A673 (cell line): ENCODE measurements around the gene XPNPEP3.

Experiments
- EZH2 ChIP-seq: fragments of 200-600 bp; sonication (generic); IDR thresholded peaks from 2 replicates; pipeline ENCODE4 v1.6.1; 2017; ENCODE audit warnings: borderline replicate concordance, low read depth, mild to moderate bottlenecking, mixed read lengths, antibody characterized with exemption, low read length; ENCODE audit not compliant: poor library complexity, severe bottlenecking
- TF ChIP-seq, protein P1 (sequence below): fragments of 300-800, 200-600 bp; sonication (generic); conservative IDR thresholded peaks from 2 replicates; pipeline ENCODE4 v1.5.1; 2017; ENCODE audit warnings: low read depth, mild to moderate bottlenecking, antibody characterized with exemption, low read length, moderate library complexity, mixed read lengths

DNA sequence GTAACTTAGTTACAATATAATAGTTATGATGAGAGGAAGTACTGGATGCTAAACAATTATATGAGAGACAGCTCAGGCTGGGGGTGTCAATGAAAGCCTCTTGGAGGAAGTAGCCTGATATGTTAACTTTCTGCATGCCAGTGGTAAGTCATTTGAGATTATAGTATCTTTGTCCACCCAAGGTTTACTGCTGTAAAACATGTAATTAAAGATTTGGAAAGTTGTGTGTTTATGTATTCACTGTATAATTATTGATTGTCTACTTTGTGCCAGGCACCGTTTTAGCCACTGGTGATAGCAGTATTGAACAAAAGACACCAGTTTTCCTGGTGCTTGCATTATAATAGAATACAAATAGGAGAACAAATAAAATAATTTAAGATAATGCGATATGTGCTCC is 5.6 kb downstream of the XPNPEP3 start:
- TF ChIP-seq EZH2: no peak
- TF ChIP-seq, protein P1, sequence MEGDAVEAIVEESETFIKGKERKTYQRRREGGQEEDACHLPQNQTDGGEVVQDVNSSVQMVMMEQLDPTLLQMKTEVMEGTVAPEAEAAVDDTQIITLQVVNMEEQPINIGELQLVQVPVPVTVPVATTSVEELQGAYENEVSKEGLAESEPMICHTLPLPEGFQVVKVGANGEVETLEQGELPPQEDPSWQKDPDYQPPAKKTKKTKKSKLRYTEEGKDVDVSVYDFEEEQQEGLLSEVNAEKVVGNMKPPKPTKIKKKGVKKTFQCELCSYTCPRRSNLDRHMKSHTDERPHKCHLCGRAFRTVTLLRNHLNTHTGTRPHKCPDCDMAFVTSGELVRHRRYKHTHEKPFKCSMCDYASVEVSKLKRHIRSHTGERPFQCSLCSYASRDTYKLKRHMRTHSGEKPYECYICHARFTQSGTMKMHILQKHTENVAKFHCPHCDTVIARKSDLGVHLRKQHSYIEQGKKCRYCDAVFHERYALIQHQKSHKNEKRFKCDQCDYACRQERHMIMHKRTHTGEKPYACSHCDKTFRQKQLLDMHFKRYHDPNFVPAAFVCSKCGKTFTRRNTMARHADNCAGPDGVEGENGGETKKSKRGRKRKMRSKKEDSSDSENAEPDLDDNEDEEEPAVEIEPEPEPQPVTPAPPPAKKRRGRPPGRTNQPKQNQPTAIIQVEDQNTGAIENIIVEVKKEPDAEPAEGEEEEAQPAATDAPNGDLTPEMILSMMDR: no peak
